Measurements from ENCODE around the gene DCUN1D1. TPM values are rescaled to one million over a fixed set of nuclear protein-coding genes. Genes with fewer than 3 reads are reported as not detected.

Gene DCUN1D1
- 13.3 and 32.7 TPM in 2 replicates for total RNA-seq

DNA sequence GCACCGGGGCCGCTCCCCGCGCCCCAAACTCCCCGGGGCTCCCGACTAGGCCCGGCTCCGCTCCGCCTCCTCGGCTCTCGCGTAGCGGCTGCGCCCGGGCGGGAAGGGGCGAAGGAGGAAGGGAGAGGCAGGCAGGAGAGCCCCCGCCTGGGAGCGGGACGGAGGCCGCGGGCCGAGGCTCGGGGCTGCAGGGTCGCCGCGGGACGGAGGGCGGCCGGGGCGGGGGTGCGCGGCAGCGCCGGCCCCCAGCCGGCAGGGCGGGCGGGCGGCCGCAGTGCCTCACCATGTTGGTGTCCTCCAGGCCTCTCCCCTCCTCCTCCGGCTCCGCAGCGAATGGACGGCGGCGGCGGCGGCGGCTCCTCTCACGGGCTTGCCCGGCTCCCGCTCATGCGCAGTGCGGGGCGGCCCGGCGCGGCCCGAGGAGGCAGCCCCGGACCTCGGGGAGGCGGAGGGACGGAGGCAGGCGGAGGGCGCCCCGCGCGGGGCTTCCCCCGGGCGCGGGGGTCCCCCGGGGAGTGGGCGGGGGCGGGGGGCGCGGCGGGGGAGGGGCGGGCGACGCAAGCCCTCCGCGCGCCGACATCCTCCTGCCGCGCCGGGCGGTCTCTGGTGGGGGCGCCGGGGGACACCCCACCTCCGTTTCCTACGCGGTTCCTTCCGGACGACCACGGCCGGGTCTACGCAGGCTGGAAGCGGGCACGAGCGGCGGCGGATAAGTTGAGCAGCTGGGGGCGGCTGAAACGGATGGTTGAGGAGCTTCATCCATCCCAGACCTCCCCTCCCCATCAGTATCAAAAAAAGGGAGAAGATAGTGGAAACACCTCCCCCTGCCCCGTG lies at the start of gene DCUN1D1:
DCUN1D1 (minus strand) TSS at position 335 of the 834 bp plus-strand sequence; CDS start at position 286, 49 bp downstream.

Other genes starting within 250 kb of the DCUN1D1 start
- 39.8 and 148 TPM in 2 replicates for gene ATP11B, start 187.0 kb downstream of the DCUN1D1 start, total RNA-seq
- gene MCCC1, start 119.0 kb upstream of the DCUN1D1 start, total RNA-seq = 18.6 and 22.5 TPM in 2 replicates
- gene LAMP3, start 182.2 kb upstream of the DCUN1D1 start, total RNA-seq = 7.3 and 58.0 TPM in 2 replicates

Data from bladder microvascular endothelial cell (primary cell).